ENCODE results near the gene POMC. TPM values are rescaled to one million over a fixed set of nuclear protein-coding genes. Genes with fewer than 3 reads are reported as not detected.

The POMC gene
- total and polyA plus RNA-seq, 2 of the 4 experiments (the other 2 are of a cell fraction), result 0.17 TPM; not detected in 1

DNA sequence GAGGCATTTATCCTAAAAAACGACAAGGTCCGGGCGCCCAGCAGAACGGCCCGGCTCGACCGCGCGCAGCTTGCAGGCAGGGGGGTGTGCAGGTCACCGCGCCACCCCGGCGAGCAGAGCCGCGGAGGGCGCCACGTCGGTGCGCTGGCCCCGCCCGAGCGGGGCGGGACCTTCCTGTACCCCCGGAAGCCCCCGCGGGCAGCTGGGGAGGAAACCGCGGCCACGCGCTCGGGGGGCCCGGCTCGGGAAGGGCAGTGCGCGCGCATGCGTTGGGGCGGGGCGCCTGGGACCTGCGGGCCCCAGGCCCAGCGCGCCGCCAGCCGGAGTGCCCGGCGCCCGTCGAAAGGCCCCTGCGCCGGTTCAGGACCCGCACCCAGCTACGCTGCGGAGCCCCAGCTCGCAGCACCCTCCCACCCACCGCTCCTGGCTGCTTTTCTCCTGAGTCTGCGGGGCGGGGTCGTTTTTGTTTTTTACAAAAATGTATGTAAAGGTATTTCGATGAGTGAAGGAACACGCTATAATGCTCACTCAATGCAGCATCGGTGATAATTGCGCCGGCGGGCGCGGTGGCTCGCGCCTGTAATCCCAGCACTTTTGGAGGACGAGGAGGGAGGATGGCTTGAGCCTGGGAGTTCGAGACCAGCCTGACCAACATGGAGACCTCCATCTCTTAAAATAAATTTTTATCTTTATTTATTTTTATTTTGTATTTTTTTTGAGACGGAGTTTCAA lies 47.7 kb upstream of the POMC start:
- H3K9ac ChIP-seq (ENCODE audit: low read depth, low read length), result no peak overlapping the region
- no peak overlapping the region for H2BK5ac ChIP-seq (ENCODE audit: low read depth, low read length, poor library complexity, severe bottlenecking)
- H3K4me3 ChIP-seq (ENCODE audit: insufficient read depth, low read depth, low read length), result peak overlapping the region; percentile 27
- dilution Hi-C loops (cut with HindIII; ENCODE audit: low sequenced_read_pairs, unreplicated experiment) (no loop called here), intact Hi-C loops (cut with micrococcal nuclease) (no loop called here), in situ Hi-C loops (cut with MboI; ENCODE audit: low sequenced_read_pairs) (no loop called here)
- no peaks in the 10 kb centered on the region for H3K36me3 ChIP-seq (ENCODE audit: control insufficient read depth, insufficient read depth, low read length)
- no peak overlapping the region for H3K14ac ChIP-seq (replicated peaks; ENCODE audit: low read depth, low read length)
- H3K79me1 ChIP-seq (ENCODE audit: low read depth in 1 of 2, low read length in 2 of 2), result no peaks in the 10 kb centered on the region
- ChIA-PET POLR2A (ENCODE audit: unreplicated experiment) (no interaction called here), CTCF (interaction anchor here (0.7 kb wide), 1 partner anchor 13 kb away, joined by 3 read pairs; no protein-coding TSS in a partner anchor)
- ATAC-seq (ENCODE audit: low read depth), result peak; percentile 58
- peak overlapping the region; percentile 89 for H2AFZ ChIP-seq (replicated peaks; ENCODE audit: low read length, poor library complexity)
- no peaks in the 10 kb centered on the region for H3K4me1 ChIP-seq (ENCODE audit: control insufficient read depth, insufficient read depth, low read length)
- no TSS peak for BruUV-seq (replicated peaks)
- no peak overlapping the region for H3K18ac ChIP-seq (ENCODE audit: low read depth, low read length)
- H2BK15ac ChIP-seq (ENCODE audit: low read depth, low read length), result no peak overlapping the region
- TF ChIP-seq FOS (IDR thresholded peaks at IDR 0.05; ENCODE audit: low read depth, low read length) (no peak), POLR2A (IDR thresholded peaks at IDR 0.05; ENCODE audit: low read depth, low read length) (no peak), RFX5 (IDR thresholded peaks at IDR 0.05; ENCODE audit: low read depth, low read length) (no peak), RAD21 (IDR thresholded peaks at IDR 0.05; ENCODE audit: low read length) (no peak)
- TF ChIP-seq, protein P1, sequence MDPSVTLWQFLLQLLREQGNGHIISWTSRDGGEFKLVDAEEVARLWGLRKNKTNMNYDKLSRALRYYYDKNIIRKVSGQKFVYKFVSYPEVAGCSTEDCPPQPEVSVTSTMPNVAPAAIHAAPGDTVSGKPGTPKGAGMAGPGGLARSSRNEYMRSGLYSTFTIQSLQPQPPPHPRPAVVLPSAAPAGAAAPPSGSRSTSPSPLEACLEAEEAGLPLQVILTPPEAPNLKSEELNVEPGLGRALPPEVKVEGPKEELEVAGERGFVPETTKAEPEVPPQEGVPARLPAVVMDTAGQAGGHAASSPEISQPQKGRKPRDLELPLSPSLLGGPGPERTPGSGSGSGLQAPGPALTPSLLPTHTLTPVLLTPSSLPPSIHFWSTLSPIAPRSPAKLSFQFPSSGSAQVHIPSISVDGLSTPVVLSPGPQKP (IDR thresholded peaks at IDR 0.05; ENCODE audit: borderline replicate concordance, low read depth, low read length), result no peak
- no peak overlapping the region for H2BK120ac ChIP-seq (ENCODE audit: low read depth, low read length)
- no peak overlapping the region for H4K91ac ChIP-seq (ENCODE audit: insufficient read depth, low read depth, low read length)
- no peak overlapping the region for H2BK20ac ChIP-seq (ENCODE audit: low read depth, low read length)
- H3K27ac ChIP-seq (ENCODE audit: insufficient read depth, low read length), result no peak overlapping the region
- peak overlapping the region; percentile 60 for H3K4me2 ChIP-seq (ENCODE audit: low read depth, low read length)
- DNase-seq, result no peak
- no peaks in the 10 kb centered on the region for H3K9me1 ChIP-seq (ENCODE audit: insufficient read depth, low read length)
- H4K8ac ChIP-seq (ENCODE audit: low read depth in 2 of 2, low read length in 2 of 2), result peak overlapping the region; percentile 17 to 74; a peak in 2 of 4 replicates
- H4K5ac ChIP-seq (ENCODE audit: low read depth, low read length), result no peak overlapping the region; the same call in 1 of the 2 replicates
- H3K9me3 ChIP-seq (ENCODE audit: control insufficient read depth, insufficient read depth, low read length), result no peaks in the 10 kb centered on the region
- H2AK9ac ChIP-seq (replicated peaks; ENCODE audit: low read depth, low read length, poor library complexity), result no peak overlapping the region
- H2AK5ac ChIP-seq (ENCODE audit: low read depth, low read length), result no peak overlapping the region
- no peak overlapping the region for H3K4ac ChIP-seq (ENCODE audit: low read depth, low read length)
- WGBS, 2 experiments (ENCODE audit: extremely low coverage in 2 of 2, insufficient read length in 1 of 2), result 40% methylated on average over 1 of the region's 71 CpGs; no CpG with 5 or more reads in 1 of the 2 experiments
- H3K27me3 ChIP-seq (ENCODE audit: control insufficient read depth, insufficient read depth, low read length), result peaks cover 5% of the 10 kb centered on the region; the same call in 1 of the 2 replicates
- H4K20me1 ChIP-seq (ENCODE audit: insufficient read depth, low read length), result no peaks in the 10 kb centered on the region
- H3K23ac ChIP-seq (ENCODE audit: low read depth, low read length), result no peak overlapping the region
- no peak overlapping the region for H3K56ac ChIP-seq (ENCODE audit: extremely low read depth, insufficient read depth, low read length)
